ENCODE results near the gene WDR93.

- no peak for TF ChIP-seq CTCF (IDR thresholded peaks at IDR 0.05)
- TF ChIP-seq POLR2A (IDR thresholded peaks at IDR 0.05), result no peak
- no peak for TF ChIP-seq POLR2AphosphoS5 (IDR thresholded peaks at IDR 0.05; ENCODE audit: insufficient read depth in 1 of 2, low read depth in 1 of 2)
Observed at GRCh38 chr15:89693091-89693490, 2.5 kb downstream of the WDR93 start.

Measured in vagina (tissue), 2 donors.